Stimulated activated CD8-positive, alpha-beta memory T cell treated with anti-CD3 and anti-CD28 coated beads, Interleukin-15, amount 100 ng/mL, for 1 hour (primary cell): ENCODE data around the gene IRAK4.
A peak's percentile ranks its signal among the peaks of the same experiment; 100 is the strongest.

Experiments
- DNase-seq: peaks from one replicate; pipeline ENCODE4 v3.0.0-alpha.2; 2020; ENCODE audit warnings: low read depth

IRAK4 gene

GRCh38 chr12:43766291-43766690, 7.5 kb downstream of the IRAK4 start:
- DNase-seq = no peak

DNA sequence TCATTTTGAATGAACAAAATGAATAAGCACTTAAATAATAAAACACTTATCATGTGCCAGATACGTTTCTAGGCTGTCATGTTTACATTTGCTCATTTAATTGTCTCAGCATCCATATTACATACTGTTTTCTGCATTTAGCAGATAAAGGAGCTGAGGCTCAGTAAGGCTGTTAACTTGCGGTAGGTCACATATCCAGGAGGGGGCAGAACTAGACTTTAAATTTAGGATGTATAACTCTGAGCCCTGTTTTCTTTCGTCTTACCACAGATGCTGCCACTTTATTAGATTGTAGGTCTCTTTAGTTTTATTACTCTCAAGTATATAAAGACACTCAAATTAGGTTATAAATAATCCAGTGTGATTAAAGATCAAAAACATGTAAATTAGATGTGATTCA, 17.7 kb downstream of the IRAK4 start:
- no peak for DNase-seq

GRCh38 chr12:43786899-43787693, 28.3 kb downstream of the IRAK4 start:
- DNase-seq = no peak

- no peak for DNase-seq
Measured at GRCh38 chr12:43789941-43790340, 31.2 kb downstream of the IRAK4 start.

DNA sequence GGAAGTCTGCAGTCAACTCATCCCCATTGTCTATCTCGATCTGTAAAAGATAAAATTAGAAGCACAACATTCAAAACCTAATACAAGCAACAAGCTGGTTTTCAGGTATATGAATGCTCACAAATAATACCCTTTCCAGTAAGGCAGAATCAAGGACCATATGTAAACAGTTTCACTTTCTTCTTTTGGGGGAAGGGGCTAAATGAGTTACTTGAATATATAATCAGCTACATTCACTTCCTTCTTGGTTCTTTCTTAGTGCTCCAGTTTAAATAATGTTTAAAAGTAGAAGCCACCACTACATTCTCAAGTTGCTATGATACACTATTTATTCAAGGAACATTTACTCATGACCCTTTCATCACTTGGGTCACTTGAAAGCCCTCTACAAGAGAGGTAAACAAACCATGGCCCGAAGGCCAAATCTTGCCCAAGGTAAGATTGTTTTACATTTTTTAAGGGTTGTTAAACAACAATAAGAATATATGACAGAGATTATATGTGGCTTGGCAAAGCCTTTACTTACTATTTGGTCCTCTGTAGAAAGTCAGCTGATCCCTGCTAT, 37.0 kb downstream of the IRAK4 start:
- no peak for DNase-seq

GRCh38 chr12:43797561-43798217, 38.9 kb downstream of the IRAK4 start:
- no peak for DNase-seq

DNA sequence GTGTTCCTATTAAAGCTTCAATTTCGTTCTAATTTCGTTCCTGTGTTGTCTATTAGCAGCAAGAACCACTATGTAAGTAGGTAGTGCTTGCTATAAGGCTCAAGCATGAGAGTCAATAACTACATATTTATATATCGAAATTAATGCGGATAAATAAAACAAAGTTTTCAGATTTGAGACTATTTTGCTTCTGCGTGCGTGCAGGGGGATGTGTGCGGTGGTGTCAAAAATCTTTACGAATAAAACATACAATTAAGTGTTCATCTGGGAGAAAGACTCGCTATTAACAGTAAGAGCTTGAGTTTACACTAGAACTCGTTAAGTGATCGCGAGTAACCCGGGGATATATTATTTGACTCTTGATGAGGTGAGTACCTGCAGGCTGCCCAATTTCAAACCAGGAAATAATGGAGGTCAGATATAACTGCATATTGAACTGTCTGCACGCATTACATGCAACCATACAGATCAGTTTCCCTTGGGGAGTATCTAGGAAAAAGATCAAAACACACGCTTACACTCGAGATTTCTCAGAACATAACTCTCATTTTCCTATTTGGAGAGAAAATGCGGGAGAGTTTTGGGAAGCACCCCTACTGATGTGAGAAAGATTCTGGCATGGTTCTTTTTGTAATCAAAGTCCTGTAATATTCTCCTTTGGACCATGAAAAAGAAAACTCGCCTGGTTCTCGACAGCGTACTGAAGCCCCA, 46.6 kb downstream of the IRAK4 start:
- no peak for DNase-seq

GRCh38 chr12:43805860-43806736, 47.3 kb downstream of the IRAK4 start, which contains the start of gene TWF1:
Gene TWF1 (minus strand): TSS chr12:43806317. CDS start chr12:43806245, 72 bp downstream.
- DNase-seq = peak; percentile 61

DNA sequence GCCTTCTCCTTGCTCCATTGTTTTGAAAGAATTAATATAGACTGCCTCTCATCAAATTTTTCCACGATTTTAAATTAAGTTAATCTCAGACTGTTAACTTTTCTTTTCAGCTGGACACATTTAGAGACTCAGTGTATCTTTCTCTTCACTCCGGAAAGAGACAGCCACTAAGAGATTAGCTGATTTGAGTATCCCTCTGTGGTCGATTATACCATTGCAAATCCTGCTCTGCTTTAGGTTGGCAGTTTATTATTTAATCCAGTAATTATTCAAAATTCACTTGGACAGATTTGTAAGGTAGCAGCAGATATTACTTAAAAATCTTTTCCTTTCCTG, 48.0 kb downstream of the IRAK4 start:
- no peak for DNase-seq

GRCh38 chr12:43807386-43807785, 48.6 kb downstream of the IRAK4 start:
- no peak for DNase-seq

- DNase-seq = no peak
Measured at GRCh38 chr12:43812057-43812456, 53.3 kb downstream of the IRAK4 start.

DNA sequence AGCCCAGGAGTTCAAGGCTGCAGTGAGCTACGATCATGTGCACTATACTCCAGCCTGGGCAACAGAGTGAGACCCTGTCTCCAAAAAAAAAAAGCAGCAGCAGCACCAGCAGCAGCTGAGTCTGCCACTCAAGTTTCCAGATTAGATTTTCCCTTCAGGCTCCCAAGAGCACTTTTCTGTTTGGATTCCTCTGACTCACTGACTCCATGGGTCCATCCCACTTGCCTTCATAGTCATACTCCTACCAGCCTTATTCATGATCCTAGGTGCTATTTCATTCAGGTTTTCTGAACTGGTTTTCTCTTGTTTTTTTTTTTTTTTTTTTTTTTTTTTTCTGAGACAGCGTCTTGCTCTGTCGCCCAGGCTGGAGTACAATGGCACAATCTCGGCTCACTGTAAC, 54.2 kb downstream of the IRAK4 start:
- DNase-seq = no peak

GRCh38 chr12:43815416-43815815, 56.7 kb downstream of the IRAK4 start:
- DNase-seq = no peak

DNA sequence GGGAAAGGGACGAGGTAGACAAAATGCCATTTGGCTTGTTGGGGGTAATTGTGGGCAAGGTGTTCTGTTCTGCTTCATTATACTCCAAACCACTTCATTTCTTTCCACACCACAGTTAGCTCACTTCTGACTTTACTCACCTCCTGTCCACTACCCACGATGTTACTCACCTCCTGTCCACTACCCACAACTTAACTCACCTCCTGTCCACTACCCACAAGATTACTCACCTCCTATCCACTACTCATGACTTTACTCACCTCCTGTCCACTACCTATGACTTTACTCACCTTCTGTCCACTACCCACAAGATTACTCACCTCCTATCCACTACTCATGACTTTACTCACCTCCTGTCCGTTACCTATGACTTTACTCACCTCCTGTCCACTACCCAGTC, 57.4 kb downstream of the IRAK4 start:
- no peak for DNase-seq

DNA sequence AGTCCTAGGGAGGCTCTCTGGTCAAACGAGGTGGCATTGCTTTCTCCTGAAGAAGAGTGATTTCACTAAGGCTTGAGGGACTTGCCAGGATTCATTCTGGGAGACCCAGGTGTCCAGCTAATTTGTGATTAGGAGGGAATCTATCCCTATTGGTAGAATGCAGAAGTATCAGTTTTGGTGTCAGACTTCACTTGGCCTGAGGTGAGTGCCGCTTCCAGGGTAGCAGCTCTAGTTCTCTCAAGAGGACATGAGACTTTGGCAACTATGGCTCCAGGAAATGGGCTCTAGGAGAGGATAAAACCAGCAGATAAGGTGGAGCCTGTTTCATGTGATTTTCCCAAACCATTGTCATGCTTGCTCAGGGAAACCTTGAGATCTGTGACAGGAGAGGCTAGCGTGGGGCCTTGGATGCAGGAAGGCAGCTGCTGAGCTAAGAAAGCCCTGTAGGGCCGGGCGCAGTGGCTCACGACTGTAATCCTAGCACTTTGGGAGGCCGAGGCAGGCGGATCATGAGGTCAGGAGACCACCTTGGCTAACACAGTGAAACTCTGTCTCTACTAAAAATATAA, 65.5 kb downstream of the IRAK4 start:
- DNase-seq = no peak

GRCh38 chr12:43826681-43827080, 67.9 kb downstream of the IRAK4 start:
- no peak for DNase-seq

GRCh38 chr12:43827093-43827492, 68.3 kb downstream of the IRAK4 start:
- no peak for DNase-seq

- DNase-seq = no peak
Measured at GRCh38 chr12:43832463-43833168, 73.9 kb downstream of the IRAK4 start.

GRCh38 chr12:43835264-43835655, 76.5 kb downstream of the IRAK4 start:
- no peak for DNase-seq

GRCh38 chr12:43835656-43836474, 77.1 kb downstream of the IRAK4 start, which contains the start of gene TMEM117:
Gene TMEM117 (plus strand): TSS chr12:43836081.
- DNase-seq = peak; percentile 14
